ENCODE measurements around the gene WAPL. TPM values are rescaled to one million over a fixed set of nuclear protein-coding genes. Genes with fewer than 3 reads are reported as not detected.

Gene WAPL
- total RNA-seq, 1 experiment from 2014 or later: 48.0 TPM

- DNase-seq (ENCODE audit: low spot score) (no peak), ATAC-seq (peak; percentile 63)
- Mint-ChIP-seq H3K4me1 (peaks cover 33% of the 10 kb centered on the region), H3K36me3 (peaks cover 22% of the 10 kb centered on the region), H3K27ac (no peak overlapping the region), H3K27me3 (ENCODE audit: low read depth) (no peaks in the 10 kb centered on the region), H3K4me3 (no peak overlapping the region), H3K9me3 (no peaks in the 10 kb centered on the region)
- POLR2A ChIA-PET: no interaction called here
- TF ChIP-seq ZNF532 (CRISPR knock-in tag; IDR thresholded peaks at IDR 0.05; ENCODE audit: borderline replicate concordance) (no peak), ZNF121 (CRISPR knock-in tag; IDR thresholded peaks at IDR 0.05) (peak; percentile 85; the same call in 1 of the 2 replicates), EMX1 (CRISPR knock-in tag; IDR thresholded peaks at IDR 0.05) (no peak), ATF3 (CRISPR knock-in tag; conservative IDR thresholded peaks at IDR 0.05) (no peak), ZNF425 (CRISPR knock-in tag; conservative IDR thresholded peaks at IDR 0.05) (no peak), GTF2I (CRISPR knock-in tag; conservative IDR thresholded peaks at IDR 0.05) (peak; percentile 70; the same call in 1 of the 2 replicates)
- CTCF ChIA-PET: no interaction called here
Measured at GRCh38 chr10:86511027-86511865, 10.3 kb downstream of the WAPL start.

- H3K27me3 Mint-ChIP-seq (ENCODE audit: low read depth): no peaks in the 10 kb centered on the region
- ChIA-PET POLR2A (interaction anchor here (0.9 kb wide), 1 partner anchor 26 kb away, joined by 6 read pairs; no protein-coding TSS in a partner anchor), CTCF (interaction anchor here (0.9 kb wide), 1 partner anchor 109 kb away, joined by 3 read pairs; no protein-coding TSS in a partner anchor)
- H3K4me3 Mint-ChIP-seq: no peak overlapping the region
- H3K9me3 Mint-ChIP-seq: no peaks in the 10 kb centered on the region
- ATAC-seq: no peak
- TF ChIP-seq GTF2I (CRISPR knock-in tag; conservative IDR thresholded peaks at IDR 0.05) (no peak), USF1 (CRISPR knock-in tag; IDR thresholded peaks at IDR 0.05) (no peak), FOXP1 (CRISPR knock-in tag; IDR thresholded peaks at IDR 0.05; ENCODE audit: borderline replicate concordance) (no peak)
- no peak for DNase-seq (ENCODE audit: low spot score)
- peaks cover 32% of the 10 kb centered on the region for H3K4me1 Mint-ChIP-seq
- no peak overlapping the region for H3K27ac Mint-ChIP-seq
- H3K36me3 Mint-ChIP-seq: peaks cover 9% of the 10 kb centered on the region
Measured at GRCh38 chr10:86509145-86509544, 12.4 kb downstream of the WAPL start.

GRCh38 chr10:86508217-86508616 is 13.4 kb downstream of the WAPL start:
- ChIA-PET POLR2A (interaction anchor here (0.6 to 0.9 kb wide), 2 partner anchors 27 to 62 kb away, joined by 3 to 6 read pairs; no protein-coding TSS in a partner anchor), CTCF (interaction anchor here (0.8 kb wide), 1 partner anchor 76 kb away, joined by 4 read pairs; no protein-coding TSS in a partner anchor)
- no peak for ATAC-seq
- Mint-ChIP-seq H3K36me3 (peaks cover 13% of the 10 kb centered on the region), H3K27ac (no peak overlapping the region), H3K9me3 (no peaks in the 10 kb centered on the region), H3K27me3 (ENCODE audit: low read depth) (no peaks in the 10 kb centered on the region), H3K4me3 (no peak overlapping the region), H3K4me1 (peaks cover 26% of the 10 kb centered on the region)
- no peak for DNase-seq (ENCODE audit: low spot score)
- no peak for TF ChIP-seq ZNF138 (CRISPR knock-in tag; conservative IDR thresholded peaks at IDR 0.05)
- no peak for TF ChIP-seq CREB1 (CRISPR knock-in tag; IDR thresholded peaks at IDR 0.05)
- no peak for TF ChIP-seq ZBTB43 (CRISPR knock-in tag; IDR thresholded peaks at IDR 0.05)
- TF ChIP-seq NFYB (CRISPR knock-in tag; conservative IDR thresholded peaks at IDR 0.05; ENCODE audit: low read depth): no peak
- TF ChIP-seq PRRX2 (CRISPR knock-in tag; IDR thresholded peaks at IDR 0.05): no peak
- no peak for TF ChIP-seq NR3C1 (CRISPR knock-in tag; conservative IDR thresholded peaks at IDR 0.05; ENCODE audit: low read depth)
- no peak for TF ChIP-seq GABPB1 (CRISPR knock-in tag; IDR thresholded peaks at IDR 0.05)
- no peak for TF ChIP-seq CDX4 (CRISPR knock-in tag; IDR thresholded peaks at IDR 0.05; ENCODE audit: borderline replicate concordance)
- TF ChIP-seq ZNF425 (CRISPR knock-in tag; conservative IDR thresholded peaks at IDR 0.05): no peak
- TF ChIP-seq NR2C2 (CRISPR knock-in tag; IDR thresholded peaks at IDR 0.05): no peak

All from WTC11 (cell line).